ENCODE data around the gene TNS2.

TNS2 gene

GRCh38 chr12:53096759-53097158 is 46.9 kb downstream of the TNS2 start:
- H3K27me3 ChIP-seq (ENCODE audit: insufficient read depth, low read depth, severe bottlenecking): peaks cover 29% of the 10 kb centered on the region
- no peaks in the 10 kb centered on the region for H3K36me3 ChIP-seq
- no peak for TF ChIP-seq CTCF (IDR thresholded peaks at IDR 0.05; ENCODE audit: low read depth, low read length)
- H3K27ac ChIP-seq: no peak overlapping the region
- H3K4me3 ChIP-seq (ENCODE audit: low read depth, low read length): no peak overlapping the region
- DNase-seq: no peak
- H3K9me3 ChIP-seq (ENCODE audit: severe bottlenecking): no peaks in the 10 kb centered on the region

GRCh38 chr12:53097207-53097563 is 47.3 kb downstream of the TNS2 start:
- no peak for DNase-seq
- Histone ChIP-seq H3K27me3 (ENCODE audit: insufficient read depth, low read depth, severe bottlenecking) (peaks cover 29% of the 10 kb centered on the region), H3K36me3 (no peaks in the 10 kb centered on the region), H3K27ac (no peak overlapping the region), H3K9me3 (ENCODE audit: severe bottlenecking) (no peaks in the 10 kb centered on the region), H3K4me3 (ENCODE audit: low read depth, low read length) (peak overlapping the region; percentile 75)
- TF ChIP-seq CTCF (IDR thresholded peaks at IDR 0.05; ENCODE audit: low read depth, low read length): no peak

GRCh38 chr12:53097564-53098353 is 47.9 kb downstream of the TNS2 start, which contains the start of gene IGFBP6:
Gene IGFBP6 (plus strand): TSS chr12:53097667. CDS start chr12:53097718, 51 bp downstream.
- Histone ChIP-seq H3K27me3 (ENCODE audit: insufficient read depth, low read depth, severe bottlenecking) (peaks cover 29% of the 10 kb centered on the region), H3K36me3 (no peaks in the 10 kb centered on the region), H3K9me3 (ENCODE audit: severe bottlenecking) (no peaks in the 10 kb centered on the region), H3K27ac (no peak within 1 kb of the TSS), H3K4me3 (ENCODE audit: low read depth, low read length) (peak within 1 kb of the TSS; percentile 75)
- no peak for TF ChIP-seq CTCF (IDR thresholded peaks at IDR 0.05; ENCODE audit: low read depth, low read length)
- peak; percentile 54 for DNase-seq

- Histone ChIP-seq H3K27me3 (ENCODE audit: insufficient read depth, low read depth, severe bottlenecking) (peaks cover 29% of the 10 kb centered on the region), H3K9me3 (ENCODE audit: severe bottlenecking) (no peaks in the 10 kb centered on the region), H3K36me3 (no peaks in the 10 kb centered on the region), H3K4me3 (ENCODE audit: low read depth, low read length) (peak overlapping the region; percentile 75), H3K27ac (no peak overlapping the region)
- no peak for DNase-seq
- no peak for TF ChIP-seq CTCF (IDR thresholded peaks at IDR 0.05; ENCODE audit: low read depth, low read length)
Observed at GRCh38 chr12:53098354-53098981, 48.6 kb downstream of the TNS2 start.

GRCh38 chr12:53099071-53099882 is 49.4 kb downstream of the TNS2 start:
- no peak overlapping the region for H3K27ac ChIP-seq
- TF ChIP-seq CTCF (IDR thresholded peaks at IDR 0.05; ENCODE audit: low read depth, low read length): peak; percentile 78

More at GRCh38 chr12:53099071-53099882, 49.4 kb downstream of the TNS2 start:
- DNase-seq: peak; percentile 84
- no peaks in the 10 kb centered on the region for H3K36me3 ChIP-seq
- H3K9me3 ChIP-seq (ENCODE audit: severe bottlenecking): no peaks in the 10 kb centered on the region
- H3K4me3 ChIP-seq (ENCODE audit: low read depth, low read length): no peak overlapping the region
- H3K27me3 ChIP-seq (ENCODE audit: insufficient read depth, low read depth, severe bottlenecking): peaks cover 29% of the 10 kb centered on the region

Data from WERI-Rb-1 (cell line).